ENCODE measurements around the gene AUTS2. TPM values are rescaled to one million over a fixed set of nuclear protein-coding genes. Genes with fewer than 3 reads are reported as not detected.

Gene AUTS2
- polyA plus RNA-seq, 1 donor (not counting 4 experiments of a cell fraction or from before 2014, with no cell fraction given): 4.7 TPM

- dilution Hi-C loops (cut with MboI; ENCODE audit: extremely low pct_ligation_motif_present, low sequenced_read_pairs): no loop called here
- Histone ChIP-seq H3K4me3 (ENCODE audit: control insufficient read depth in 2 of 3, extremely low read depth in 1 of 3, insufficient read depth in 2 of 3, low read depth in 1 of 3, low read length in 3 of 3) (no peak overlapping the region), H3K4me1 (ENCODE audit: control insufficient read depth, extremely low read depth, insufficient read depth, low read length) (no peaks in the 10 kb centered on the region), H3K9me3 (ENCODE audit: control insufficient read depth, low read depth, low read length) (no peaks in the 10 kb centered on the region), H3K9me1 (ENCODE audit: control insufficient read depth, extremely low read depth, insufficient read depth, low read length) (no peaks in the 10 kb centered on the region), H3K9ac (ENCODE audit: control insufficient read depth, extremely low read depth, insufficient read depth, low read length) (no peak overlapping the region), H2AFZ (ENCODE audit: control insufficient read depth, low read length) (no peak overlapping the region), H3K79me2 (ENCODE audit: control insufficient read depth, insufficient read depth, low read length) (no peaks in the 10 kb centered on the region), H3K36me3 (ENCODE audit: control insufficient read depth in 2 of 2, extremely low read depth in 1 of 2, insufficient read depth in 2 of 2, low read length in 2 of 2) (no peaks in the 10 kb centered on the region), H3K27me3 (ENCODE audit: control insufficient read depth, extremely low read depth, insufficient read depth, low read length) (no peaks in the 10 kb centered on the region), H3K27ac (ENCODE audit: control insufficient read depth, insufficient read depth, low read length) (no peak overlapping the region), H3K4me2 (ENCODE audit: control insufficient read depth, extremely low read depth, insufficient read depth, low read depth, low read length) (no peak overlapping the region), H4K20me1 (ENCODE audit: control insufficient read depth, extremely low read depth, insufficient read depth, low read length) (no peaks in the 10 kb centered on the region)
- no peak for FAIRE-seq
- no peak for TF ChIP-seq EZH2 (IDR thresholded peaks at IDR 0.05; ENCODE audit: low read length)
- DNase-seq (ENCODE audit: low read depth, low spot score): no peak
These were observed 534.8 kb downstream of the AUTS2 start for GRCh38 chr7:70132852-70133690.

- no peaks in the 10 kb centered on the region for H3K9me3 ChIP-seq (ENCODE audit: control insufficient read depth, low read depth, low read length)
- H3K27ac ChIP-seq (ENCODE audit: control insufficient read depth, insufficient read depth, low read length): no peak overlapping the region
- FAIRE-seq: no peak
- H3K9ac ChIP-seq (ENCODE audit: control insufficient read depth, extremely low read depth, insufficient read depth, low read length): no peak overlapping the region
- H3K4me1 ChIP-seq (ENCODE audit: control insufficient read depth, extremely low read depth, insufficient read depth, low read length): no peaks in the 10 kb centered on the region
- TF ChIP-seq CTCF (optimal IDR thresholded peaks at IDR 0.05 in 1 of 3, IDR thresholded peaks at IDR 0.05 in 1 of 3, conservative IDR thresholded peaks at IDR 0.05 in 1 of 3; ENCODE audit: extremely low read depth in 1 of 3, insufficient read depth in 2 of 3, low read length in 3 of 3) (no peak), EZH2 (IDR thresholded peaks at IDR 0.05; ENCODE audit: low read length) (no peak)
- no peaks in the 10 kb centered on the region for H3K9me1 ChIP-seq (ENCODE audit: control insufficient read depth, extremely low read depth, insufficient read depth, low read length)
- H3K4me3 ChIP-seq (ENCODE audit: control insufficient read depth in 2 of 3, extremely low read depth in 1 of 3, insufficient read depth in 2 of 3, low read depth in 1 of 3, low read length in 3 of 3): no peak overlapping the region
- dilution Hi-C loops (cut with MboI; ENCODE audit: extremely low pct_ligation_motif_present, low sequenced_read_pairs): no loop called here
- no peaks in the 10 kb centered on the region for H3K79me2 ChIP-seq (ENCODE audit: control insufficient read depth, insufficient read depth, low read length)
- no peak overlapping the region for H3K4me2 ChIP-seq (ENCODE audit: control insufficient read depth, extremely low read depth, insufficient read depth, low read depth, low read length)
- H3K36me3 ChIP-seq (ENCODE audit: control insufficient read depth in 2 of 2, extremely low read depth in 1 of 2, insufficient read depth in 2 of 2, low read length in 2 of 2): no peaks in the 10 kb centered on the region
- H3K27me3 ChIP-seq (ENCODE audit: control insufficient read depth, extremely low read depth, insufficient read depth, low read length): no peaks in the 10 kb centered on the region
- H2AFZ ChIP-seq (ENCODE audit: control insufficient read depth, low read length): no peak overlapping the region
- DNase-seq (ENCODE audit: low read depth, low spot score): no peak
- H4K20me1 ChIP-seq (ENCODE audit: control insufficient read depth, extremely low read depth, insufficient read depth, low read length): no peaks in the 10 kb centered on the region
These were observed 535.9 kb downstream of the AUTS2 start for GRCh38 chr7:70134029-70134770.
